SHP77 treated with DMSO at 0.1 percent for 48 hours (cell line): ENCODE data around the gene CD93.

Experiments used
- DNase-seq: peaks from one replicate; lab custom pipeline; 2025; lab: John Stamatoyannopoulos, UW

CD93 gene

GRCh38 chr20:23059846-23060245, 26.3 kb downstream of the CD93 start:
- DNase-seq = no peak

- no peak for DNase-seq
Measured at GRCh38 chr20:23059001-23059400, 27.1 kb downstream of the CD93 start.

GRCh38 chr20:23058240-23058639, 27.9 kb downstream of the CD93 start:
- no peak for DNase-seq

- no peak for DNase-seq
Measured at GRCh38 chr20:23052904-23053303, 33.2 kb downstream of the CD93 start.

- DNase-seq = no peak
Measured at GRCh38 chr20:23050847-23051627, 35.1 kb downstream of the CD93 start.

GRCh38 chr20:23050076-23050838, 35.9 kb downstream of the CD93 start:
- no peak for DNase-seq

GRCh38 chr20:23049201-23050075, 36.7 kb downstream of the CD93 start, which contains the start of gene THBD:
Gene THBD, minus strand, starts transcription at chr20:23049672. Its CDS starts 168 bp downstream, at chr20:23049504.
- no peak for DNase-seq

GRCh38 chr20:23048283-23049200, 37.6 kb downstream of the CD93 start:
- no peak for DNase-seq

GRCh38 chr20:23047738-23048214, 38.3 kb downstream of the CD93 start:
- DNase-seq = no peak

GRCh38 chr20:23047001-23047737, 39.0 kb downstream of the CD93 start:
- no peak for DNase-seq

GRCh38 chr20:23046431-23046830, 39.7 kb downstream of the CD93 start:
- DNase-seq = no peak

- DNase-seq = no peak
Measured at GRCh38 chr20:23043376-23043775, 42.7 kb downstream of the CD93 start.

- DNase-seq = no peak
Measured at GRCh38 chr20:23042270-23042669, 43.9 kb downstream of the CD93 start.

- no peak for DNase-seq
Measured at GRCh38 chr20:23039885-23040508, 46.1 kb downstream of the CD93 start.

GRCh38 chr20:23039136-23039875, 46.8 kb downstream of the CD93 start:
- DNase-seq = no peak

- no peak for DNase-seq
Measured at GRCh38 chr20:23037017-23037481, 49.1 kb downstream of the CD93 start.

GRCh38 chr20:23036371-23036770, 49.8 kb downstream of the CD93 start:
- DNase-seq = no peak

GRCh38 chr20:23035731-23036130, 50.4 kb downstream of the CD93 start:
- no peak for DNase-seq
